RWPE1 (cell line): ENCODE data around the gene SNX11.

Experiments used
- CTCF ChIA-PET: fragments of 350-600 bp; sonication (Branson Sonifier 250); formaldehyde crosslinking; extraction: SDS; loops from one replicate; lab custom pipeline; 2021; lab: Yijun Ruan, JAX
- POLR2A ChIA-PET: fragments of 400-600 bp; formaldehyde crosslinking; extraction: SDS; loops from one replicate; lab custom pipeline; 2020; ENCODE audit warnings: antibody characterized with exemption; ENCODE audit not compliant: low non-redundant PET; lab: Yijun Ruan, JAX
- DNase-seq: peaks from one replicate; pipeline ENCODE4 v3.0.0; 2012; ENCODE audit warnings: low spot score
- H3K27ac ChIP-seq: fragments of 450-650 bp; 2 replicates; pipeline ENCODE4 v1.5.1; 2017
- CTCF ChIP-seq: fragments of 450-650 bp; conservative IDR thresholded peaks from 2 replicates; pipeline ENCODE4 v1.5.1; 2017; ENCODE audit warnings: low read depth, mild to moderate bottlenecking

The SNX11 gene

DNA sequence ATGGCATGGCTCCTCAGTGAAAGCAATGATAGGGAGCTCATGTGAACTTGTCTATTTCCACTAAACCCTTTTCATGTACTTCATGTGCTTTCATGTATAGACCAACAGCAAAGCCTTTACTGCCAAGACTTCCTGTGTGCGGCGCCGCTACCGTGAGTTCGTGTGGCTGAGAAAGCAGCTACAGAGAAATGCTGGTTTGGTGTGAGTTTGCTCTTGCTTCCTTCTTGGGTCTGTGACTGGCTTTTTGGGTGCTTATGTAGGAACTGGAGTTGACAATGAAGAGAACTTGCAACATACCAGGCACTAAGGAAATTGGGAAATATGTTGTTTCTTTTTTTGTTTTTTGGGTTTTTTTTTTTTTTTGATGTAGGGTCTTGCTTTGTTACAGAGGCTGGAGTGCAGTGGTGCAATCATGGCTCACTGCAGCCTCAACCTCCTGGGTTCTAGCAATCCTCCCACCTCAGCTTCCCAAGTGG is 5.7 kb downstream of the SNX11 start:
- no peak for TF ChIP-seq CTCF
- DNase-seq = no peak
- POLR2A ChIA-PET = no interaction called here
- CTCF ChIA-PET = interaction anchor here (0.6 kb wide), 1 partner anchor 40 kb away, joined by 4 read pairs; no protein-coding TSS in a partner anchor
- no peak overlapping the region for H3K27ac ChIP-seq

GRCh38 chr17:48121923-48122664 is 14.5 kb downstream of the SNX11 start:
- no peak for DNase-seq
- no peak for TF ChIP-seq CTCF
- H3K27ac ChIP-seq = peak overlapping the region; percentile 20
- CTCF ChIA-PET = no interaction called here
- POLR2A ChIA-PET = no interaction called here

GRCh38 chr17:48122665-48123045 is 15.1 kb downstream of the SNX11 start:
- DNase-seq = no peak
- H3K27ac ChIP-seq = peak overlapping the region; percentile 20; the same call in 1 of the 2 replicates
- no peak for TF ChIP-seq CTCF
- POLR2A ChIA-PET = no interaction called here
- CTCF ChIA-PET = no interaction called here

- DNase-seq = no peak
- POLR2A ChIA-PET = no interaction called here
- no peak overlapping the region; the same call in 1 of the 2 replicates for H3K27ac ChIP-seq
- no peak for TF ChIP-seq CTCF
- CTCF ChIA-PET = interaction anchor here (1.4 kb wide), 1 partner anchor 98 kb away, joined by 4 read pairs; no protein-coding TSS in a partner anchor
Measured at GRCh38 chr17:48123111-48123510, 15.5 kb downstream of the SNX11 start.

DNA sequence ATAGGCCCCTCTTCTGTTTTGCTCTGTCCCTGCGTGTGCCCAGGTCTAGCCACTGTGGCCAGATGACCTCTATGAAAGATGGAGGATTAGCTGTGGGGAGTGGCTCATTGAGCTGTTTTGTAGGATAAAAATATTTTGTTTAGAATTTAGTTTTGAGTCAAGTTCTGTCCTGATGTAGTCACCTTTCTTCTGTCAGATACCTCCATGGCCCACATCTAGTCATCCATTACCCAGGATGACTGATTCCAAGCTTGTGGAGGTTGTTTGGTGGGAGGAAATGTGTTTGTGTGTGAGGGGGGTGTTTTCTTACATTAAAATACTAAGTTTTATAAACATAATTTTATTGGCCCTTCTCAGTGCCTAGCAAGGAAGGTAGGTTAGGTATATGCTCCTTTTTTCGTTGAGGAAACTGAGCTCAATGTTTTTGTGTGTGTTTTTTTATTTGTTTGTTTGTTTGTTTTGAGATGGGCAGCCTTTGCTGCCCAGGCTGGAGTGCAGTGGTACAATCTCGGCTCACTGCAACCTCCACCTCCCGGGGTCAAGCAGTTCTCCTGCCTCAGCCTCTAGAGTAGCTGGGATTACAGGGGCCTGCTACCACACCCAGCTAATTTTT is 16.3 kb downstream of the SNX11 start:
- ChIA-PET CTCF (interaction anchor here (0.6 to 1.4 kb wide), 4 partner anchors 17 to 98 kb away, joined by 3 to 6 read pairs (median 4); no protein-coding TSS in a partner anchor), POLR2A (no interaction called here)
- TF ChIP-seq CTCF = no peak
- DNase-seq = no peak
- H3K27ac ChIP-seq = peak overlapping the region; percentile 11; the same call in 1 of the 2 replicates

- ChIA-PET POLR2A (no interaction called here), CTCF (no interaction called here)
- H3K27ac ChIP-seq = peak overlapping the region; percentile 92
- TF ChIP-seq CTCF = no peak
- DNase-seq = no peak
Measured at GRCh38 chr17:48125829-48126531, 18.4 kb downstream of the SNX11 start.
